ENCODE measurements around the gene ZHX3.
"Not testable (repeated sequence)": the region's sequence is repeated elsewhere in the genome, so short reads cannot be mapped to it uniquely, and the experiment has no call there.

ZHX3 gene

DNA sequence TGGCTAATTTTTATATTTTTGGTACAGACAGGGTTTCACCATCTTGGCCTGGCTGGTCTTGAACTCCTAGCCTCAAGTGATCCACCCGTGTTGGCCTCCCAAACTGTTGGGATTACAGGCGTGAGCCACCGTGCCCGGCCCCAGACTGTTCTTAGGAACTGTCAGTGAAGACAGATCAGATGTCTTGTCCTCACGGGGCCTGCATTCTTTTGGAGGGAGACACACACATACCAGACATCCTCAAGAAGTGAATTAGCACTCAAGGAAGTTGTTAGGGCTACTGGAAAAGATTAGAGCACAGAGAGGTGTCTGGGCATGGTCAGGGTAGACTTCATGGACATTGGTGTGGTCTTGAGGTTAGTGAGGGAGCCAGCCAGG lies 12.8 kb upstream of the ZHX3 start:
- Histone ChIP-seq H3K36me3 (ENCODE audit: control insufficient read depth, insufficient read depth, low read length) (no peaks in the 10 kb centered on the region), H3K4me3 (ENCODE audit: extremely low read depth, insufficient read depth, low read length, poor library complexity, severe bottlenecking) (no peak overlapping the region), H3K9me3 (ENCODE audit: control insufficient read depth, low read length) (no peaks in the 10 kb centered on the region), H3K27ac (ENCODE audit: low read depth, low read length, severe bottlenecking) (peak overlapping the region; percentile 98), H3K4me1 (ENCODE audit: control insufficient read depth, insufficient read depth, low read length, poor library complexity, severe bottlenecking) (peaks cover 14% of the 10 kb centered on the region)
- WGBS, 2 experiments (ENCODE audit: insufficient coverage in 2 of 2) = 79 to 83% methylated on average over 4 to 5 of the region's 5 CpGs

DNA sequence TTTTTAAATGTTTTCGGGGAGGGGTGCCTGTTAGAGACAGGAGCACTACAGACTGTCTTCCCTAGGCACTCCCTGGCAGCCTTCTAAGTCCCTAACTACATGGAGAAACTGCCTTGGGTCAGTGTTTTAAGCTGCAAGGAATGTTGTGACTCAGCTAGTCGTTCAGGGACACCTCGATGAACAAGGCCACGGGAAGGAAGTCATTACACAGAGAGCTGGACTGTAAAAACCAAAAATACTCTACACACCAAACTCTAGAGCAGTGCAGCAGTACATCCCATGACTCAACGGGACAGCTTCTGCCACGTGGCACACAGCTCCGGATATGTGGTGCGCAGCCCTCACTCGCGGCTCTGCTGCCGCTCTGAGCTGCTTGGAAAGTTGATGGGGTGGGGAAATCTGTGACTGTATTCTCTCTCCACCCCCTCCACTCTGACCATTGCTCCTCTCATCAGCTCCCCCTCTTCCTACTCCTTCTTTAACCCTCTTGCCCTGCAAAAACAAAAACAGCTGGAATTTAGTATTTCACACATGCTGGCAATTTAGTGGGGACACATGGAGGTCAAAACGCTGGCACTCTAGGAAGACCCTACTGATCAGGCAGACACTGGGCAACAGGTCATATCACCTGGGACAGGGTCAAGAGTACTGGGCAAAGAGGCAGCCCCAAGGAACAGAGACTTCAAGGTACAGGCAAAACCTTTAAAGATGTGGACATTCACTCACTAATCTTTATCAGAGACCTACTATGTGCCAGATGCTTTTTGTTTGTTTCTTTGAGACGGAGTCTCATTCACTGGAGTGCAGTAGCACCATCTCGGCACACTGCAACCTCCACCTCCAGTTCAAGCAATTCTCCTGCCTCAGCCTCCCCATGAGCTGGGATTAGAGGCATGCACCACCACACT lies 12.2 kb upstream of the ZHX3 start:
- Histone ChIP-seq H3K4me3 (ENCODE audit: extremely low read depth, insufficient read depth, low read length, poor library complexity, severe bottlenecking) (no peak overlapping the region), H3K27ac (ENCODE audit: low read depth, low read length, severe bottlenecking) (peak overlapping the region; percentile 98), H3K9me3 (ENCODE audit: control insufficient read depth, low read length) (no peaks in the 10 kb centered on the region), H3K4me1 (ENCODE audit: control insufficient read depth, insufficient read depth, low read length, poor library complexity, severe bottlenecking) (peaks cover 11% of the 10 kb centered on the region), H3K36me3 (ENCODE audit: control insufficient read depth, insufficient read depth, low read length) (no peaks in the 10 kb centered on the region)
- 64 to 78% methylated on average over 3 to 4 of the region's 14 CpGs for WGBS, 2 experiments (ENCODE audit: insufficient coverage in 2 of 2)

DNA sequence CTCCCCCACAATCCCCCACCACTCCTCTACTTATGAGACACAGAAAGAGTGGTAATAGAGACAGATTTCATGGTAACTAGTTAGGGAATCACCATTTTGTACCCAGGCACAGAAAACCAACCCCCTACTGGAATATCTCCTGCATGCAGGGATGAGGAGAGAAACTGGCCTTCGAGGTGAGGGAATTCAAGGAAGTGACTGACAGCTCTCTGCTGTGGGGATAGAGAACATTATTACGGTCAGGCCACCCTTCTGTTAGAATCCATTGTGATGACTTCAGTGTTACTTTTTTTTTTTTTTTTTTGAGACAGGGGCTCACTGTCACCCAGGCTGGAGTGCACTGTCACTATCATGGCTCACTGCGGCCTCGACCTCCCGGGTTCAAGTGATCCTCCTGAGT lies 9.6 kb upstream of the ZHX3 start:
- Histone ChIP-seq H3K4me3 (ENCODE audit: extremely low read depth, insufficient read depth, low read length, poor library complexity, severe bottlenecking) (no peak overlapping the region), H3K27ac (ENCODE audit: low read depth, low read length, severe bottlenecking) (no peak overlapping the region), H3K9me3 (ENCODE audit: control insufficient read depth, low read length) (no peaks in the 10 kb centered on the region), H3K36me3 (ENCODE audit: control insufficient read depth, insufficient read depth, low read length) (no peaks in the 10 kb centered on the region), H3K4me1 (ENCODE audit: control insufficient read depth, insufficient read depth, low read length, poor library complexity, severe bottlenecking) (peaks cover 10% of the 10 kb centered on the region)
- 80 to 83% methylated on average over 2 to 4 of the region's 5 CpGs for WGBS, 2 experiments (ENCODE audit: insufficient coverage in 2 of 2)

DNA sequence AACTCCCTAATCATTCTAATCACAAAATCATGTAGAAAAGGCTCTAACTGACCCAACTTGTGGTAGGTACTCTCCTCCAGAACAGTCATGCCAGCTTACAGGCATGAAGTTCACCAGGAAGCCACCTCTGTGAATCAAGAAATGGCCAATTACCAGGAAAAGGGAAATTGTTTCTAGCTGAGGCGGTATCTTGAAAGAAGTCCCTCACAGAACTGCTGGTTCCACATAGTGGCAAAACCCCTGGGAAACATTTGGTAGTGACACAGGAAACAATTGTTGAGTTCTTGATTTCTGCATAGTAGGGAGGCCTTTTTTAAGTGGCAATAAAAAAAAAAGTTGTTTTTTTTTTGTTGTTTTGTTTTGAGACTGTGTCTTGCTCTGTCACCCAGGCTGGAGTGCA lies 3.4 kb upstream of the ZHX3 start:
- H3K9me3 ChIP-seq (ENCODE audit: control insufficient read depth, low read length) = no peaks in the 10 kb centered on the region
- H3K4me1 ChIP-seq (ENCODE audit: control insufficient read depth, insufficient read depth, low read length, poor library complexity, severe bottlenecking) = peaks cover 3% of the 10 kb centered on the region
- no peaks in the 10 kb centered on the region for H3K36me3 ChIP-seq (ENCODE audit: control insufficient read depth, insufficient read depth, low read length)
- WGBS, 2 experiments (ENCODE audit: insufficient coverage in 2 of 2) = 89 to 93% methylated on average over 1 of the region's 1 CpG
- H3K27ac ChIP-seq (ENCODE audit: low read depth, low read length, severe bottlenecking) = no peak overlapping the region
- no peak overlapping the region for H3K4me3 ChIP-seq (ENCODE audit: extremely low read depth, insufficient read depth, low read length, poor library complexity, severe bottlenecking)

- H3K36me3 ChIP-seq (ENCODE audit: control insufficient read depth, insufficient read depth, low read length) = no peaks in the 10 kb centered on the region
- peaks cover 8% of the 10 kb centered on the region for H3K4me1 ChIP-seq (ENCODE audit: control insufficient read depth, insufficient read depth, low read length, poor library complexity, severe bottlenecking)
- no peak overlapping the region for H3K4me3 ChIP-seq (ENCODE audit: extremely low read depth, insufficient read depth, low read length, poor library complexity, severe bottlenecking)
- no peaks in the 10 kb centered on the region for H3K9me3 ChIP-seq (ENCODE audit: control insufficient read depth, low read length)
- H3K27ac ChIP-seq (ENCODE audit: low read depth, low read length, severe bottlenecking) = no peak overlapping the region
These were observed 2.9 kb upstream of the ZHX3 start for GRCh38 chr20:41320441-41320840.

- Histone ChIP-seq H3K4me1 (ENCODE audit: control insufficient read depth, insufficient read depth, low read length, poor library complexity, severe bottlenecking) (peaks cover 10% of the 10 kb centered on the region), H3K4me3 (ENCODE audit: extremely low read depth, insufficient read depth, low read length, poor library complexity, severe bottlenecking) (peak overlapping the region; percentile 32), H3K36me3 (ENCODE audit: control insufficient read depth, insufficient read depth, low read length) (no peaks in the 10 kb centered on the region), H3K27ac (ENCODE audit: low read depth, low read length, severe bottlenecking) (no peak overlapping the region), H3K9me3 (ENCODE audit: control insufficient read depth, low read length) (no peaks in the 10 kb centered on the region)
- 88 to 90% methylated on average over 3 of the region's 5 CpGs for WGBS, 2 experiments (ENCODE audit: insufficient coverage in 2 of 2)
These were observed 729 bp upstream of the ZHX3 start for GRCh38 chr20:41318271-41318649.

DNA sequence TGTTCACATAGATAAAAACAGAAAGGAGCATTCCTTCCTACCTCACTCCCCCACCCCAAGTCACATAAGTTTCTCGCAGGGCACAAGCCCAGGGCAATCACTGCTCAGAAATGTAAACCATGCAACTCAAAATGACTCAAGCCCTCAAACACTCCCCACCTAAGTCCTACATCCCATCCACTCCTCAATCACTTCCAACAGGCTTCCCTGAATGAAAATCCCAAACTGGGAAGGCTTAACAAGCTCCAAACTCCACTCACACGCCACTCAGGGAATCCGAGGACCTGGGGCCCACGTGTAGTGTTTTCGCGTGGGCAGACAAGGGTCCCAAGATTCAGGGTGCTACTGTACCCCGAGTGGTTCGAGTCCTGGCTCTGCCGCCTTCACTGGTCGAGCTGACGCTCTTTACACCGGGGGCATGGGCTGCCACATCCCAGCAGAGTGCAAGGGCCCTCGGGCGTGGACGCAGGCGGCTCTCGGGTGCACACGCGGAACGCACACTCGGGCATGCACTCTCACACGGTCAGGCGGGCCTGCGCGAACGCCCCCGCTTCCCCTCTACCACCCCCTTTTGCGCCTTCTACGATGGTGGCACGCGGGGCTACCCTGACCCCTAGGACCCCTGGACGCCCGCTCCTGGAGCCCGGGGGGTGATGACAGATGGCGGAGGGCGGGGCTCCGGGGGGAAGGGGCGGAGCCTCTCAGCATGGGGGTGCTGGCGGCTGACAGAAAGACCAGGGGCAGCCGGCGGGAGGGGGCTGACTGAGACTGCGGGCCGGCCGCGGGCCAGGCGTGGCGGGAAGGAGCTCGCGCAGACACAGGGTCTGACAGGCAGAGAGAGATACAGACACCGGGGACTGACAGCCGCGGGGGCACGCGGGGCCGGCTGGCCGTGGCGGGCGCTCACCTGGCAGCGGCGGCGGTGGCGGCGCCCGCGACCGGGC lies 657 bp downstream of the ZHX3 start:
- H3K36me3 ChIP-seq (ENCODE audit: control insufficient read depth, insufficient read depth, low read length) = no peaks in the 10 kb centered on the region
- no peaks in the 10 kb centered on the region for H3K9me3 ChIP-seq (ENCODE audit: control insufficient read depth, low read length)
- peak overlapping the region; percentile 74 for H3K4me3 ChIP-seq (ENCODE audit: extremely low read depth, insufficient read depth, low read length, poor library complexity, severe bottlenecking)
- 3% methylated on average over 44 to 57 of the region's 66 CpGs for WGBS, 2 experiments (ENCODE audit: insufficient coverage in 2 of 2)
- peaks cover 10% of the 10 kb centered on the region for H3K4me1 ChIP-seq (ENCODE audit: control insufficient read depth, insufficient read depth, low read length, poor library complexity, severe bottlenecking)
- H3K27ac ChIP-seq (ENCODE audit: low read depth, low read length, severe bottlenecking) = peak overlapping the region; percentile 95

DNA sequence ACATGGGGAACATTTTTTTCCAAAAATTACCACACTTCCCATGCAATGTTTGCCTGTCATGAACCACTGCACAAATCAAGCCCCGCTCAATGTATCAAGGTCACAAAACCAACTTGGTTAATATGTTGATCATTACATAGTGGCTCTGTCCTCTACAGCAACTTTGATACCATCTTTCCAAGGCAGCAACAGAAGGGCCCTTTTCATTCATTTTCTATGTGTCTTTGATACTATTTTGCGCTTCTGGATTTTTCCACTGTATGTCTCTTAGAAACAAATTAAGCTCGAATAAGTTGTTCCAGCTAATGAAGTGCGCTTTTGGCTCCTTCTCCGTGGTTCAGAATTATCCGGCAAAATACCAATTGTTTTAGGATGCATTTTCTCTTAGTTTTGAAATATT lies 1.5 kb downstream of the ZHX3 start:
- H3K4me1 ChIP-seq (ENCODE audit: control insufficient read depth, insufficient read depth, low read length, poor library complexity, severe bottlenecking) = peaks cover 10% of the 10 kb centered on the region
- no peaks in the 10 kb centered on the region for H3K36me3 ChIP-seq (ENCODE audit: control insufficient read depth, insufficient read depth, low read length)
- H3K27ac ChIP-seq (ENCODE audit: low read depth, low read length, severe bottlenecking) = peak overlapping the region; percentile 95
- peak overlapping the region; percentile 74 for H3K4me3 ChIP-seq (ENCODE audit: extremely low read depth, insufficient read depth, low read length, poor library complexity, severe bottlenecking)
- WGBS, 2 experiments (ENCODE audit: insufficient coverage in 2 of 2) = 94 to 100% methylated on average over 2 to 3 of the region's 6 CpGs
- no peaks in the 10 kb centered on the region for H3K9me3 ChIP-seq (ENCODE audit: control insufficient read depth, low read length)

GRCh38 chr20:41314386-41314785 lies 3.1 kb downstream of the ZHX3 start:
- no peak overlapping the region for H3K4me3 ChIP-seq (ENCODE audit: extremely low read depth, insufficient read depth, low read length, poor library complexity, severe bottlenecking)
- H3K9me3 ChIP-seq (ENCODE audit: control insufficient read depth, low read length) = no peaks in the 10 kb centered on the region
- H3K4me1 ChIP-seq (ENCODE audit: control insufficient read depth, insufficient read depth, low read length, poor library complexity, severe bottlenecking) = peaks cover 11% of the 10 kb centered on the region
- H3K27ac ChIP-seq (ENCODE audit: low read depth, low read length, severe bottlenecking) = no peak overlapping the region
- no peaks in the 10 kb centered on the region for H3K36me3 ChIP-seq (ENCODE audit: control insufficient read depth, insufficient read depth, low read length)
- WGBS, 2 experiments (ENCODE audit: insufficient coverage in 2 of 2) = 100% methylated on average over 1 of the region's 2 CpGs; no CpG with 5 or more reads in 1 of the 2 experiments

DNA sequence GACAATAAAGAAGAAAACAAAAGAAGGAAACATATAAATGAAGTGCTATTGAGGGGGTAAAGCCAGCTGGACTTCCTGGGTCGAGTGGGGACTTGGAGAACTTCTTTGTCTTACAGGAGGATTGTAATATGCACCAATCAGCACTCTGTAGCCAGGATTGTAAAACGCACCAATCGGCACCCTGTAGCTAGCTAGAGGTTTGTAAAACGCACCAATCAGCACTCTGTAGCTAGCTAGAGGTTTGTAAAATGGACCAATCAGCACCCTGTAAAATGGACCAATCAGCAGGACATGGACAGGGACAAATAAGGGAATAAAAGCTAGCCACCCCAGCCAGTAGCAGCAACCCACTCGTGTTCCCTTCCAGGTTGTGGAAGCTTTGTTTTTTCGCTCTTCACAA lies 5.5 kb downstream of the ZHX3 start:
- H3K9me3 ChIP-seq (ENCODE audit: control insufficient read depth, low read length); H3K27ac ChIP-seq (ENCODE audit: low read depth, low read length, severe bottlenecking); H3K4me3 ChIP-seq (ENCODE audit: extremely low read depth, insufficient read depth, low read length, poor library complexity, severe bottlenecking); H3K36me3 ChIP-seq (ENCODE audit: control insufficient read depth, insufficient read depth, low read length): not testable (repeated sequence)
- 87 to 94% methylated on average over 6 of the region's 6 CpGs for WGBS, 2 experiments (ENCODE audit: insufficient coverage in 2 of 2)
- H3K4me1 ChIP-seq (ENCODE audit: control insufficient read depth, insufficient read depth, low read length, poor library complexity, severe bottlenecking) = peaks cover 24% of the 10 kb centered on the region

Measured in mesodermal cell (in vitro differentiated cells).